NCI-H2196 (cell line): ENCODE results near the gene ACIN1.
A peak's percentile ranks its signal among the peaks of the same experiment; 100 is the strongest.
"Not testable (repeated sequence)": the region's sequence is repeated elsewhere in the genome, so short reads cannot be mapped to it uniquely, and the experiment has no call there.

Source experiments
- DNase-seq: peaks from one replicate; lab custom pipeline; 2025; ENCODE audit not compliant: unreplicated experiment; lab: John Stamatoyannopoulos, UW

ACIN1 gene

DNA sequence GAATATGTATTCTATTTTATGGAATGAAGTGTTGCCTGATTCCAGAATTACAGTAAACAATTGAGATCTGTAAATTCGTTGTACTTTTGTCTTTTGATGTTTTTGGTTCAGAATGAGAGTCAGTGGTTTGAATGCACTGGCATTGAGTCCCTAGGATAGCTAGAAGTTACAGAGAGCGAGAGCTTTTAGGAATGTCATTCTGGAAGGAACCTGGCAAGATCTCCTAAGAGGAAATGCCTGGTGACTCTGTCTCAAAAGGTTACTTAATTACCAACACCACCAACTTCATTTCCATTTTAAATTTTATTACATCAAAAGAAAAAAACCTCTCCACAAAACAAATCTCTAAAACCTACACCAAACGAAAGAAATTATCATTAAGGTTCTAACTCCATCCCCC, 30.1 kb upstream of the ACIN1 start:
- no peak for DNase-seq

DNA sequence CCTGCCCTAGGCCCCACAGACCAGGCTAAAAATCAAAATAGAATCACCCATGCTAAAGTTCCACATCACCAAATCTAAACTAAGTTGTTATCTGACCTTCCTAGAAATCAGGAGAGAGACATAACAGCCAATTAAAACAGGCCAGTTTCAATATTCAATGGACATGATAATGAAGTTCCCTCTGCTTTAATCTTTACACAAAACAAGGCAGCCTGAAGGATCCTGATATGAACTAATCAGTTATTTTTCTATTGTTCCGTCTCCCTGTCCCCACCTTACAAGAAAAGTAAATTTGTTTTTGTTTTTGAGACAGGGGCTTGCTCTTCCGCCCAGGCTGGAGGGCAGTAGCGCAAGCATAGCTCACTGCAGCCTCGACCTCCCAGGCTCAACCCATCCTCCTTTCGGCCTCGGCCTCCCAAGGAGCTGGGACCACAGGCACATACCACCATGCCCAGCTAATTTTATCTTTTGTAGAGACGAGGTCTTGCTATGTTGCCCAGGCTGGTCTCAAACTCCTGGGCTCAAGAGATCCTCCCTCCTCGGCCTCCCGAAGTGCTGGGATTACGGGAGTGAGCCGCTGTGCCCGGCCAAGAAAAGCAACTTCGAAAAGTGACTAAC, 29.5 kb upstream of the ACIN1 start:
- DNase-seq, result no peak

DNA sequence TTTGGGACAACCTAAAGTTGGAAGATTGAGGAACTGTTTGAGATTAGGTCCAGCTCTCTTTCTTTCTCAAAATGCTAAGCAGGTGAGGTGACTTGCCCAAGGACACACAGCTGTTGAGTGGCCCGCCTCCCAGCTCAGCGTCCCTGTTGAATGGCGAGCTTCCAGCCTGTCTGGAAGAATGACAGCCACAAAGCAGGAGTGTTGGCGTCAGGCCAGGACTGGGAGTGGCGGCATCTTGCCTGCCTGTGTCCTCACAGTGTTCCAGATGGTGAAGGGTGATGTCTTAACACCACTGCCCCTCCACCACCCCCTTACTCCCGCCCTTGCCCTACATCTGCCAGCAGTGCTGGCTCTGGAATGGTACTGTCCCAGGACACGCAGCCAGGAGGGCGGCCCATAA, 28.5 kb upstream of the ACIN1 start:
- peak; percentile 45 for DNase-seq

DNA sequence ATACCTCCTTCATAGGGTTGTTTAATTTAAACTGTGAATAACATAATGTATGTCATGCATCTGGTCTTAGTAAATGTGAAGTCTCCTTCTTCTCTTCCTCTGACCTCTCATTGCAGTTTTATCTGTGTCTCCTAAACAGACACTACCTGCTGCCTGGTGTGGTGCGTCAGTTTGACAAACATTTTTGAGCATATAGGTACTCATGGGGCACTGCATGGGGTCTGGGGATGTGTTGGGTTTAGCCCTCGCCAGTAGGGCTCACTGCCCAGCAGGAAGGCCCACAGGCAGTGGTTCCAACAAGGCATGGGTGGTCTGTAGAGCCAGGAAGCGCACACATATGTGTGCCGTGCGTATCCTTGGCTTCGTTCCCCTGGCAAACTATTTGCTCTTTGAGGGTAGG, 27.1 kb upstream of the ACIN1 start:
- DNase-seq, result no peak

DNA sequence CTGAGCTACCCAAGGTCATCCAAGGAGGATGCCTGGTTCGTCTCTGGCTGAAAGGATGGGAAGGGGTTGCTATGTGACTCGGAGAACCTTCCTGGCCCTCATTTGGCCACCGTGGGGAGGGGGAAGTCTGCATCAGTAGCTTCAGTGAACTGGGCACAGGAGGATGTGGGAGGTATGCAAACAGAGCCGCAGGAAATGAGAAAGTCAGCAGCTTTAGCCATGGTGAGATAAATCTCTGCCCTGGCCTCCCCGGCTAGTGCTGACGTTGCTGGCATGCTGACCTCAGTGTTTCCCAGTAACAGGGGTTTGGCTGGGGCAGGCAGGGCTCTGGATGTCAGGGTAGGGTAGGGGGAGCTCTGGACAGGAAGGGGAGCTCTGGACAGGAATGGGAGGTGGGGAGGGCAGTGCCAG, 26.4 kb upstream of the ACIN1 start:
- no peak for DNase-seq

DNA sequence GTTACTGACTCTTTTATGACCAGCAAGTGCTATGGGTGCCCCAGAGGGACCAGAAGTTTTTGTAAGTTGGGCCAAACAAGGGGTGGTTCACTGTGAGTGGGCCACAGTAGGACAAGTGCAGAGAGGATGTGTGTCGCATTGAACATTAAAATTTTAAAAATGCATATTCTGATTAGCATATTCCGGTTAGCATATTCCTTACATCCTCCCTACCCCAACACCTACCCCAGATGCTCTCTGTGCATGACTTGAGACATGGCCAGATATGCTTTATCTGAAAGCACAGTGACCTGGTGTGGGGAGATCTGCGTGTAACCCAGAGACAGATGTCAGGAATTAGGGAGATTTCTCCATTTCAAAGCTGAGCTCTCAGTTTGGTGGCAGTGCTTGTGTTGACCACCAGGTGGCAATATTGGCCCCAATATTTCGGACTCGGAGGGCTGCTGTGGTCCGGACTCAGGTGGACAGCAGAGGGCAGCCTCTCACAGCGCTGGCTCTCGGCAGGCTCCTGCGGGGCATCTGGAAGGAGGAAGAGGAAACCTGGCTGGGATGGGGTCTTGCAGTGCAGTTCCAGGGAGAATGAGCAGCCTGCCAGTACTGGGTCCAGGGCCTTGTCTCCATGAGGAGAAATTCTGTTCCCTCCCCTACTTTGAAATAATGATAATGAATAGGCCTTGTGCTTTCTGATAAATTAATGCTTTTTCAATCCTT, 25.8 kb upstream of the ACIN1 start:
- DNase-seq, result peak; percentile 89

DNA sequence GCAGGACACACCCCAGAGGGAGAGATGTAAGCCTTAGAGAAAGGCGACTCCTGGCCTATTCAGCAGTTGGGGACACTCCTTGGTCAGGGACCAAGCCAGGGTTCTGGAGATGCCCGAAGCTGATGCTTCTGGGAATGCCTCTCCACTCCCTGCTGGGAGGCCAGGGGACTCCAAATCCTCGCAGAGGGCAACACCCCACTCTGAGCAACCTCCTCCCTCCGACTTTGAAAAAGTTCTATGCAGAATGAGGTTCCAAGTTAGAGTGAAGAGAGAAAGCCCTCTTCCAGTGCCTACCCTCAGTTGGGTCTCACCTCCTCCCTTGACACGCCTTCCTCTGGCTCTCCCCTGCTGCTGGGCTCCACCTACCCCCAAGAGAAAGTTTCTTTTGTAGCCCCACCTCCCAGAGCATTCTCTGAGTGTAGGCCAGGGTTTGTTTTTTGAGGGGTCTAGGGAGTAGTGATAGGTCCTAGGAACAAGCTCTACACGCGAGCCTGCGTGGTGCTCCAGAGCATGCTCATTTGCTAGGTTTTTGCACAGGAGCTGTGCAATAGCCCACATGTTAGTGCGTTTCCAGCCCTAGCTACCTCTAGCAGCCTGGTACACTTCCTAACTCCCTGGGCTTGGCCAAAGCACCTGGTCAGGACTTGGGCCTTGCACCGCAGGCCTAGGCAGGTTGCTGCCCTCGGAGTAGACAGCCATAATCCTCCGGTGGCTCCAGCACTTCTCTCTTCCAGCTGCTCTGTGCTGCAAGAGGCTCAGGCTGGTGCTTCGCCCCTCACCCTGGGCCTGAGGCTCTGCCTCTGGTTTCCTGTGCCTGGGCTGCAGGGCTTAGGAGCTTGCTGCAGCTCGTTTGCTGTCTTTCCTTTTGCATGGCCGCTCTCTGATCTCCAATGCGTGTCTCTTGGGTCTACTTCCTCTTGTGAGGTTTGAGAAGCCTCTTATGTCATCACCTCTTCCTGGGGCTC, 24.7 kb upstream of the ACIN1 start:
- no peak for DNase-seq

DNA sequence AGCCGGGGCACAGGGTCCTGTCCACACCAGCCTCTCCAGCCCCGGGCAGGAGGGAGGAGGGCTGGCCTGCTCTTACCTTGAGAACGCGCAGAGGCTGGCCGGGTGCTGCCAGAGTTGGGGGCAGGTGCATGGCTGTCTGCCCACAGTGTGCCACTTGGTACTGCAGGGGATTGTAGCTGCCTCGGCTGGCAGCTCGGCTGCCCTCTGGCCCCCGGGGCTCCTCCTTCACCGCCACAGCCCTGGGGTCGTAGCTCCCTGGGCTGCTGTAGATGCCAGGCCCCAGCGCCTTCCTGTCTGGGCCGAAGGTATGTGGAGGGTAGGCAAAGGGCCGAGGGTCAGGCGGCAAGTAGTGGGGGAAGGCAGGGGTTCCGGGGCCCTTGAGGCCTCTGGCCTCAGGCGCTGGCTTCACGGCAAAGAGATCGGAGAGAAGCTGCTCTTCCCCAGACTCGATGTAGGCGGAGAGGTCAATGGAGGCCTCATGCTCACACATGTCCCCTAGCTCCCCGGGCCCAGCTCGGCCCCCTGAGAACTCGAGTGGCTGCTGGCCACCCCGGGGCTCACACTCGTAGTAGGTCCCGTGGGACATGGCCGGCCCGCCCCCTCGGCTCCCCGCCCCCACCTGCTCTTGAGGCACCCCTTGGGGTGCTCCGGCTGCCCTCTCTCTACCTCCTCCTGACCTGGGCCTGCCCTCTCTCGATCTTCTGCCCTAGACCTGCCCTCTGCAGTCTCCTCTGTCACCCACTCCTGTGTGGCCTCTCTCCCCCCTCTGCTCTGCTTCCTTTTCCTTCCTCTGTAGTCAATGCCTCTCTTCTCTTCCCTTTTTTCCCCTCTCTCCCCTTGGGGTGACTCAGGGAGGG, 23.8 kb upstream of the ACIN1 start, which contains the start of gene CEBPE:
TSS of gene CEBPE (minus strand) at position 750 of the 857 bp plus-strand sequence. CDS start at position 586, 164 bp downstream.
- DNase-seq, result no peak

DNA sequence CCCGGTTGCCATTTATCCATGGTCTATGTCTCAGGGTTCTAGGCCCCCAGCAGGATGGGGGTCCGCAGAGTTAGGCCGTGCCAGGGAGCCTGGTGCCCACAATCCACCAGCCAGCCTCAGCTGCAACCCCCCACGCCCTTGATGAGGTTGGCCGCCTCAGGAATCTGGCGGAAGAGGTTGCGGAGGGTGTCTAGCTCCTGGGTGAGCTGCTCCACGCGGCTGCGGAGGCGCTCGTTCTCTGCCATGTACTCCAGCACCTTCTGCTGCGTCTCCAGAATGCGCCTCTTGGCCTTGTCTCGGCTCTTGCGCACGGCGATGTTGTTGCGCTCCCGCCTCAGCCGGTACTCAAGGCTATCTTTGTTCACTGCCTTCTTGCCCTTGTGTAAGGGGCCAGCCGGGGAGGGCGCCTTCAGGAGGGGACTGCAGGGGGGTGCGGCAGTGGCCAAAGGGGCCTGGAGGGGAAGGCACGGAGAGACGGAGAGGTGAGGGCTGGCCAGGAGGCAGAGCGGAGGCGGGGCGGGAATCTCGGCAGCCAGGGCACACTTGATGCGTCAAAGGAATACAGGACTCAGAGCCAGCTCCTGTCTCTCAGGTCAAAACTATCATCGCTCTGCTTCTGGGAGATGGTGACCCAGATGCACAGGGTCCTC, 22.6 kb upstream of the ACIN1 start:
- DNase-seq, result no peak

DNA sequence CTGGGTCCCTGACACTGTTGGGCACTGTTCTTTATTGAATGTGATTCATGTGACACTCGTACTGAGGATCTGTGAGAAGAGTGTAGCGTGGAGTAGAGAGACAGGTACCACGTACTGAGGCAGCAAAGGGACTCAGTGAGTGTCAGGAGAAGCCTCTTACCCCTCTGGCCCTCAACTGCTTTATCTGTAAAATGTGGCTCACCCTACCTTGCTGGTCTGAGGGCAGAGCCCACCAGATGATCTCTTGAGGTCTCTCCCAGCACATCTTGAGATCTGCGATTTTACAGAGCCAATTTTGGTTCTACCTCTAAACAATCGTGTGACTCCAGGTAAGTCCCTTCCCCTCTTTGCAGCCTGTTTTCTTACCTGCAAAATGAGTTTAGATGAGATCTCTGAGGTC, 21.0 kb upstream of the ACIN1 start:
- DNase-seq, result no peak

DNA sequence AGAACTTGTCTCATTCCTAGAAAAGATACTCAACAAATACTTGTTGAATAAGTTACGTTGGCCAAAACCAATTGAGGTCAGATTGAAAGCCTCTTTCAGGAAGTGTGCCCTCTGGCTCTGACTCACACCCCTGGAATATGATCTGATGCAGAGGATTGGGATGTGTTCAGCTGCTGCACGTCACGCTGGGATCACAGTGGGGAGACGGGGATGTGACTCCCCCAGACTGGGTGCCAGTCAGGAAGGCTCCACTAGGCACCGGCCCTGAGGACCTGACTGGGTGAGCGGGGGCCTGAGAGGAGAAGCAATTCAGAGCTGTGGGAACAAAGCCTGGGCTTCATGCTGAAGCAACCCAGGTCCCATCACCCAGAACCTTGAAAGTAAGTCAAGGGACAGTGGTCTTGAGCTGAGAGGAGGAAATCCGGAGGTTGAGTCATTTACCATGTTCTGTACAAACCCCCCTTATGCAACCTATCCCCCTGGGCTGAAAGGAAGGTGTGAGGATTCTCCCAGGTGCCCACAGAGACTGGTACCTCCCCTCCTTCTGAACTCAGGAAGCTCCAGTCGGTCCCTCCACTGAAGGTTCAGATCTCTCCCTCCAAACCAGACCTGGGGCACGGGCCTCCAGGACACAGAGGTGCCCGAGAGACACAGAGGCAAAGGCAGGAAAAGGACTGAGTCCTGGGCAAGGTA, 20.2 kb upstream of the ACIN1 start:
- peak; percentile 42 for DNase-seq

DNA sequence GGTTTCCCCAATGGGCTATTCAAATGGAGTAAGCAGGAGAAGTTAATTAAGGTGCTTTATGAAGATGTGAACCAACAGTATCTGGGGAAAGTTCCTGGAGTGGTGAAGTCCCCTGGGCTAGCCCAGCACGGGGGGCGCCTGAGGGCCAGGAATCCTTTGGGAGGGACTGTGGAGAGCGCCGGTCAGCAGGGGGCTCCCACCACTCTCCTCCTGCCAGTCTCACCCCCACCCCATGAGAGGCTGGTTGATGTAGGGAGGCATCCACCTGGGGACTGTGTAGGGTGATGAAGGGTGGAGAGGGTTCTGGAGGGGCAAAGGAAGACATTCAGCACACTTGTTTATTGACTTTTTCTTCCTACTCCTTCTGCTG, 19.7 kb upstream of the ACIN1 start:
- no peak for DNase-seq

DNA sequence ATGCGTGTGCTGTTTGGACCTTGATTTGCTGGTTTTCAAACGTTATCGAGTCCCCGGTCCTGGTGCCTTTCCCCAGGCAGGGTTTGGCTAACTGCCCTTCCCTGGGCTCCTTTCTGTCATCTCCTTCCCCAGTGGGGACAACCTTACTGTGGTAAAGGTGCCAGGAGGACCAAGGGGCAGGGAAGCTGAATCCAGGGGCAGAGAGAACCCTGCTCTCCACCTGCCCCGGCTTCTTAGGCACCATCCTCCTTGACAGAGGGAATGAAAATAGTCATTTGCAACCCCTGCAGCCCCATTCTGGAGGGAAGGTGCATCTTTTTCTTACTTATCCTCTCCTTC, 19.2 kb upstream of the ACIN1 start:
- no peak for DNase-seq

DNA sequence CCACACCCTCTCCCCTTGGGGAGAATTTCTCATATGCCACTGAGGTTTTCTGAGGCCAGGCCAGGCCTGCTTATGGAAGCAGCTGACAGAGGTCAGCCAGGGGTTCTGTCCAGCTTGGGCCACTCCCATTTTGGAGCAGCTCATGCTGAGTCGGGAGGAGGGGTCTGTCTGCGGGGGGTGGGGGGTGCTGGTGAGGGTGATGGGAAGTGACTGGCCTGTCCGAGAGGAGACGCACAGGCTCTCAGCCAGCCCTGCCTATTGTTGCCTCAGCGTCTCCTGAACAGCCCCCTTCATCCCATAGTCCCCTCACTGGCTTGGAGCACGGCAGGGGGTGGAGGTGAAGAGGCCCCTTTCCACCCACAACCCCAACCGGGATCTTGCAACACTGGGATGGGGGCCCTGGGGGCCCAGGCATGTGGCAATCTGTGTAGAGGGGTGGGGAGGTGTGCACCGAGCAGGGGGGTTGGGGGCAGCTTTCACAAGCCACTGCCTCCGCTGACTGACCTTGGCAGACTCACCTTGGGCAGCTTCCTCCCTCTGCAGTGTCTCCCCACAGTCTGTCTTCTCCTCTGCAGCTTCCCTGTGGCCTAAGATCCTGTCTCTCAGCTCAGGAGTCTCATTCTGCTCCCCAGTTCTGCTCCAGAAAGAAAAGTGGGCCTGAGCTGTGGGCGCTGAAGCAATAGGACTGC, 18.6 kb upstream of the ACIN1 start:
- no peak for DNase-seq

DNA sequence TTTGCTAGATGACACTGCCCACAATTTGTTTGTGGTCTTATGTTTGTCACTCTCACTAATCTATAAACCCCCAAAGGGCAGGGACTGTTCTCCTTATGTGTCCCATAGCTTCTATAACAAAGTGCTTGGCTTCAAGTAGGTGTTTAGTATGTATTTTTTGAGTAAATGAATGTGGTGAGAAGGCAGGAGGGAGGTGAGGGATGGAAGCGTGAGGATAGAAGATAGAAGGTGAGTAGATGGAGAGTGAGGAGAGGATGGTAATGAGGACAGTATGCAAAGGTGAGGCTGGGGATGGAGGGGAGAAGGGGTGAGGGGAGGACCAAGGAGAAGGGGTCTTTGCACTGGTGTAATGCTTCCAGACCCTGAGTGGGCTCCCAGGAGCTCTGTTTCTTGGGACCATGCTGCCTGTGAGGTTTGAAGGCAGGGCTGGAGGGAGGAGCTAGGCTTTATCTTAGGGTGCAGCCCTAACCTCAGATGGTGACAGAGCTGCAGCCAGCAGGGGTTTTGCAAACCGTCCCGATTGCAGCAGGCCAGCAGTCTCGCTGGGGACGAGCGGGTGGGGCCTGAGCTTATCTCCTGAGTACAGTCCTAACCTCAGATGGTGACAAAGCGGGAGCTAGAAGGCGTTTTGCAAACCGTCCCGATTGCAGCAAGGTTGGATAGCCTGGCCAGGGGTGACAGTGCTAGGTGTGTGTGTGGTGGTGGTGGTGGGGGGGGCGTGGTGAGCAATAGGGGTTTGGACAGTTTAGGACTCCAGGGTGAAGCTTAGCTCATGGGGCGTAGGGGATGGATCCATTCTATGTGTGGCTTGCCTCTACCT, 17.6 kb upstream of the ACIN1 start:
- no peak for DNase-seq

DNA sequence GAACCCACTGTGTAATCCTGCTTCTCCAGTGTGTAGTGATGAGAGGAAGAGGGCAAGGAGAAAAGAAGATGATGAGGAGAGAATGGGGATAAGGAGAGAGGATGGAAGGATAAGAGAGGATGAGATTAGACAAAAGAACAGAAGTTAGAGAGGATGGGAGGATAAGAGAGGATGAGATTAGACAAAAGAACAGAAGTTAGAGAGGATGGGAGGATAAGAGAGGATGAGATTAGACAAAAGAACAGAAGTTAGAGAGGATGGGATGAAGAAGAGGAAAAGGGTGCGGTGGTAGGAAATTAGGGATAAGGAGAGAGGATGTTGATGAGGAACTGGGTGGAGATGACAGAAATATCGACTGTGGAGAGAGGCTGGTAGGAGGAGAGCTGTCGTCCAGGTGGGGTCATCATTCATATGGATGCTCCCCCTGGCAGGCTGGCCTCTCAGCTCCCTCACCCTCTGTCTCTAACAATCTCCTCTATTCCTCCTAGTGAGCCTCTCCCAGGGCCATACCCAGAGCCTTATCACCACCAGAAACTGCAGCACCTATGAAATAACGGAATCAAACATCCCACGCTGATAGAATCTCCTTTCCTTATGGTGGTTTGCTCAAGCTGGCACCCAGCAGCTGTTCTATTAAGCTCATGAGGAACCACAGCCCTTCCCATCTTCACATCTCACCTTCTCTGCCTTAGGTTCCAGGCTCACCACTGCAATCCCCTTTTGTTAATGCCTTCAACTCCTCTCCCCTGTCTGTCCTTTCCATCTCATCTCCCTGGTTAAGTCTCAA, 15.8 kb upstream of the ACIN1 start:
- no peak for DNase-seq

DNA sequence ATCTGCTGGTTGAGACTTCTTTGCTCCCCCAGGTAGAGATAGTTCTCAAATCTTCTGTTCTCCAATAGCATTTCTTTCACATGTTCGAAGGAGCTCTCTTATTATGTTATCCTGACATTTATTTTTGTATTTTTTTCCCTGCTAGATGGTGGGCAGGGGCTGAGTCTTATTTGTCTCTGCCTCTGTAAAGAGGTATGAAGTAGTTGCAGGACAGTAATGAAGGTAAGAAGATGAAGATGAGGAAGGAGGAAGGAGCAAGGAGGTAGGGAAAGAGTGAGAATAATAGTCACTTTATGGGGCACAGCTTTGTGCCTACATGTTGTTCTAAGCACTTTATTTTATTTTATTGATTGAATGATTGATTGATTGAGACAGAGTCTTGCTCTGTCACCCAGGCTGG, 14.8 kb upstream of the ACIN1 start:
- no peak for DNase-seq

DNA sequence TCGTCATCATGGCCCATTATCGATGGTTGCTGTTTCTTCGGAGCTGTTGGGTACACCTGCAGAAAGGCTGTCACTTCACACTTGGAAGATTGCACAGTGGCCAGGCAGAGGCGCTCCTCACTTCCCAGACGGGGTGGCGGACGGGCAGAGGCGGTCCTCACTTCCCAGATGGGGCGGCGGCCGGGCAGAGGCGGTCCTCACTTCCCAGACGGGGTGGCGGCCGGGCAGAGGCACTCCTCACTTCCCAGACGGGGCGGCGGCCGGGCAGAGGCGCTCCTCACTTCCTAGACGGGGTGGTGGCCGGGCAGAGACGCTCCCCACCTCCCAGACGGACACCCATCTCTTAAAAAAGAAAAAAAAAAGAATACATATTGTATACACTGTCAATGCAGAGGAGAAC, 13.2 kb upstream of the ACIN1 start:
- DNase-seq, result not testable (repeated sequence)
